MCF 10A (cell line): ENCODE data around the gene EPB41L4A. TPM values are rescaled to one million over a fixed set of nuclear protein-coding genes. Genes with fewer than 3 reads are reported as not detected.

Experiments used
- BruUV-seq: library from RNA; stranded (reverse); fragments of 400-500 nt; replicated peaks from 2 replicates; lab custom pipeline; 2021; lab: Mats Ljungman, UMichigan
- CTCF ChIA-PET: fragments of 300-600 bp; sonication (Branson Sonifier 250); formaldehyde crosslinking; extraction: SDS; loops from one replicate; lab custom pipeline; 2021; ENCODE audit warnings: antibody characterized with exemption, inconsistent platforms; lab: Yijun Ruan, JAX
- POLR2A ChIA-PET: fragments of 300-600, 350-650 bp; sonication (Branson Sonifier 250); formaldehyde crosslinking; extraction: SDS; loops from one replicate; lab custom pipeline; 2020; ENCODE audit warnings: antibody characterized with exemption, inconsistent platforms; lab: Yijun Ruan, JAX
- DNase-seq: peaks from one replicate; pipeline ENCODE4 v3.0.0-alpha.2; 2018; ENCODE audit not compliant: unreplicated experiment
- H3K27ac Mint-ChIP-seq: one replicate; pipeline ENCODE4 v1.8.0; 2022; ENCODE audit warnings: mild to moderate bottlenecking, low read depth, mixed read lengths; ENCODE audit not compliant: unreplicated experiment
- H3K27me3 Mint-ChIP-seq: one replicate; pipeline ENCODE4 v1.8.0; 2022; ENCODE audit warnings: mixed read lengths; ENCODE audit not compliant: insufficient read depth, unreplicated experiment
- H3K36me3 Mint-ChIP-seq: one replicate; pipeline ENCODE4 v1.8.0; 2022; ENCODE audit warnings: mild to moderate bottlenecking, moderate library complexity, mixed read lengths; ENCODE audit not compliant: insufficient read depth, unreplicated experiment
- H3K4me1 Mint-ChIP-seq: one replicate; pipeline ENCODE4 v1.8.0; 2022; ENCODE audit warnings: mixed read lengths; ENCODE audit not compliant: insufficient read depth, unreplicated experiment
- H3K4me3 Mint-ChIP-seq: one replicate; pipeline ENCODE4 v1.8.0; 2022; ENCODE audit warnings: mild to moderate bottlenecking, moderate library complexity, mixed read lengths; ENCODE audit not compliant: unreplicated experiment
- H3K9me3 Mint-ChIP-seq: one replicate; pipeline ENCODE4 v1.8.0; 2022; ENCODE audit warnings: mixed read lengths; ENCODE audit not compliant: unreplicated experiment
- CTCF ChIP-seq: fragments of 200-600 bp; IDR thresholded peaks from one replicate; pipeline ENCODE4 v1.8.0; 2022; ENCODE audit warnings: antibody characterized with exemption, mild to moderate bottlenecking; ENCODE audit not compliant: unreplicated experiment
- intact Hi-C: fragments of 100-400 bp; cut with micrococcal nuclease; formaldehyde crosslinking; loops from 2 replicates; pipeline ENCODE4 v1.14.1; 2022
- total RNA-seq: library from RNA; stranded (reverse); gene quantifications from 2 replicates; pipeline ENCODE4 v1.2.3, GENCODE V29; 2022

Gene EPB41L4A
- total RNA-seq, 1 experiment from 2014 or later = 12.4 TPM

- no peaks in the 10 kb centered on the region for H3K27me3 Mint-ChIP-seq
- intact Hi-C loops = no loop called here
- H3K4me1 Mint-ChIP-seq = peaks cover 43% of the 10 kb centered on the region
- H3K4me3 Mint-ChIP-seq = no peak overlapping the region
- TF ChIP-seq CTCF = no peak
- H3K27ac Mint-ChIP-seq = peak overlapping the region; percentile 10
- peaks cover 8% of the 10 kb centered on the region for H3K36me3 Mint-ChIP-seq
- no peaks in the 10 kb centered on the region for H3K9me3 Mint-ChIP-seq
- no peak for DNase-seq
- CTCF ChIA-PET = interaction anchor here (0.7 to 1.2 kb wide), 3 partner anchors 58 to 187 kb away, joined by 3 to 5 read pairs (median 3); no protein-coding TSS in a partner anchor
- no TSS peak for BruUV-seq
- POLR2A ChIA-PET = interaction anchor here (0.9 to 2.3 kb wide), 8 partner anchors 13 to 73 kb away, joined by 3 to 17 read pairs (median 4); no protein-coding TSS in a partner anchor
Observed at GRCh38 chr5:112234000-112234399, 185.1 kb downstream of the EPB41L4A start.

GRCh38 chr5:112232667-112233066, 186.4 kb downstream of the EPB41L4A start:
- no peaks in the 10 kb centered on the region for H3K27me3 Mint-ChIP-seq
- H3K36me3 Mint-ChIP-seq = peaks cover 13% of the 10 kb centered on the region
- intact Hi-C loops = no loop called here
- peak overlapping the region; percentile 19 for H3K4me3 Mint-ChIP-seq
- H3K9me3 Mint-ChIP-seq = no peaks in the 10 kb centered on the region
- BruUV-seq = no TSS peak
- ChIA-PET CTCF (interaction anchor here (0.9 to 1.2 kb wide), 2 partner anchors 17 to 57 kb away, joined by 3 to 5 read pairs; no protein-coding TSS in a partner anchor), POLR2A (interaction anchor here (0.7 to 7.7 kb wide), 12 partner anchors 10 to 186 kb away, joined by 3 to 97 read pairs (median 4); partner anchors contain the start of gene EPB41L4A)
- DNase-seq = peak; percentile 42
- TF ChIP-seq CTCF = no peak
- peak overlapping the region; percentile 94 for H3K27ac Mint-ChIP-seq
- H3K4me1 Mint-ChIP-seq = peaks cover 43% of the 10 kb centered on the region

- no peak for TF ChIP-seq CTCF
- DNase-seq = no peak
- Mint-ChIP-seq H3K27me3 (no peaks in the 10 kb centered on the region), H3K4me3 (no peak overlapping the region), H3K27ac (no peak overlapping the region), H3K4me1 (peaks cover 33% of the 10 kb centered on the region), H3K9me3 (no peaks in the 10 kb centered on the region), H3K36me3 (peaks cover 13% of the 10 kb centered on the region)
- CTCF ChIA-PET = interaction anchor here (0.7 to 6.3 kb wide), 3 partner anchors 20 to 1382 kb away, joined by 3 to 39 read pairs (median 3); partner anchors contain the start of gene EPB41L4A
- no TSS peak for BruUV-seq
- intact Hi-C loops = no loop called here
- POLR2A ChIA-PET = interaction anchor here (0.7 to 7.7 kb wide), 5 partner anchors 18 to 188 kb away, joined by 3 to 97 read pairs (median 4); partner anchors contain the start of gene EPB41L4A
Observed at GRCh38 chr5:112230606-112231005, 188.5 kb downstream of the EPB41L4A start.

- TF ChIP-seq CTCF = no peak
- no TSS peak for BruUV-seq
- intact Hi-C loops = no loop called here
- Mint-ChIP-seq H3K4me3 (no peak overlapping the region), H3K36me3 (peaks cover 13% of the 10 kb centered on the region), H3K27me3 (no peaks in the 10 kb centered on the region), H3K9me3 (no peaks in the 10 kb centered on the region), H3K27ac (peak overlapping the region; percentile 80), H3K4me1 (peaks cover 25% of the 10 kb centered on the region)
- peak; percentile 87 for DNase-seq
- CTCF ChIA-PET = interaction anchor here (1.2 to 6.3 kb wide), 4 partner anchors 13 to 191 kb away, joined by 5 to 39 read pairs (median 16); partner anchors contain the start of gene EPB41L4A
- POLR2A ChIA-PET = interaction anchor here (0.7 to 7.7 kb wide), 16 partner anchors 9 to 534 kb away, joined by 3 to 97 read pairs (median 6); partner anchors contain the start of gene EPB41L4A
Observed at GRCh38 chr5:112228667-112229066, 190.4 kb downstream of the EPB41L4A start.
